HepG2 (cell line): ENCODE results near the gene GZF1. TPM values are rescaled to one million over a fixed set of nuclear protein-coding genes. Genes with fewer than 3 reads are reported as not detected.

Source experiments
- DNMT1 ChIP-seq: sonication (generic); formaldehyde crosslinking; IDR thresholded peaks from 2 replicates; pipeline ENCODE4 v1.5.1; 2020; ENCODE audit warnings: mild to moderate bottlenecking, missing genetic modification reagents
- FOXP1 ChIP-seq, 2 experiments: fragments of 450-650 bp in 1 of 2; IDR thresholded peaks; 2 replicates each; pipeline ENCODE4 v1.6.1; 2017 to 2018; ENCODE audit warnings: antibody characterized with exemption in 1 of 2
- ISX ChIP-seq: sonication (generic); formaldehyde crosslinking; conservative IDR thresholded peaks from 2 replicates; pipeline ENCODE4 v1.5.0; 2020; ENCODE audit warnings: missing genetic modification reagents
- KAT2B ChIP-seq: fragments of 150-350 bp; IDR thresholded peaks from 2 replicates; pipeline ENCODE4 v1.6.1; 2014; ENCODE audit warnings: low read depth, low read length, borderline replicate concordance
- LCORL ChIP-seq, 2 experiments: fragments of 450-650 bp in 1 of 2; sonication (generic) in 1 of 2; formaldehyde crosslinking in 1 of 2; IDR thresholded peaks; 2 replicates each; pipeline versions ENCODE4 v1.5.0 to v1.6.1; 2017 to 2020; ENCODE audit warnings: antibody characterized with exemption in 1 of 2, missing genetic modification reagents in 1 of 2
- NFKBIZ ChIP-seq: IDR thresholded peaks from 2 replicates; pipeline ENCODE4 v1.6.1; 2018; ENCODE audit warnings: missing genetic modification reagents, missing compliant biosample characterization
- NR1H2 ChIP-seq: sonication (generic); formaldehyde crosslinking; IDR thresholded peaks from 2 replicates; pipeline ENCODE4 v1.8.1; 2022; ENCODE audit warnings: low read depth, missing genetic modification reagents, borderline replicate concordance
- PHF21A ChIP-seq: sonication (generic); formaldehyde crosslinking; IDR thresholded peaks from 2 replicates; pipeline ENCODE4 v1.5.0; 2020; ENCODE audit warnings: mild to moderate bottlenecking, missing genetic modification reagents
- RAD21 ChIP-seq: fragments of 450-650 bp; formaldehyde crosslinking; IDR thresholded peaks from 2 replicates; pipeline ENCODE4 v1.5.0; 2020; ENCODE audit warnings: mild to moderate bottlenecking
- REST ChIP-seq, 2 experiments: IDR thresholded peaks; 2 replicates each; pipeline ENCODE4 v1.6.1; 2011 to 2012; ENCODE audit warnings: low read length in 2 of 2, borderline replicate concordance in 1 of 2, low read depth in 1 of 2, mild to moderate bottlenecking in 1 of 2, moderate library complexity in 1 of 2
- SP2 ChIP-seq: sonication (generic); formaldehyde crosslinking; IDR thresholded peaks from 2 replicates; pipeline ENCODE4 v1.5.1; 2020; ENCODE audit warnings: mild to moderate bottlenecking, missing genetic modification reagents
- WIZ ChIP-seq: sonication (generic); formaldehyde crosslinking; IDR thresholded peaks from 2 replicates; pipeline ENCODE4 v1.5.1; 2020; ENCODE audit warnings: mild to moderate bottlenecking, missing genetic modification reagents
- YEATS2 ChIP-seq: sonication (generic); formaldehyde crosslinking; IDR thresholded peaks from 2 replicates; pipeline ENCODE4 v1.4.0; 2020; ENCODE audit warnings: missing genetic modification reagents, borderline replicate concordance
- ZNF207 ChIP-seq: fragments of 450-650 bp; IDR thresholded peaks from 2 replicates; pipeline ENCODE4 v1.6.1; 2016; ENCODE audit warnings: antibody characterized with exemption, borderline replicate concordance
- ZNF562 ChIP-seq: sonication (generic); formaldehyde crosslinking; IDR thresholded peaks from 2 replicates; pipeline ENCODE4 v1.8.0; 2022; ENCODE audit warnings: missing genetic modification reagents, borderline replicate concordance
- ZNF674 ChIP-seq: sonication (generic); formaldehyde crosslinking; IDR thresholded peaks from 2 replicates; pipeline ENCODE4 v1.5.0; 2020; ENCODE audit warnings: low read depth, mild to moderate bottlenecking, missing genetic modification reagents
- ZNF782 ChIP-seq: sonication (generic); formaldehyde crosslinking; IDR thresholded peaks from 2 replicates; pipeline ENCODE4 v1.4.0; 2020; ENCODE audit warnings: missing genetic modification reagents, mild to moderate bottlenecking, borderline replicate concordance
- polyA plus RNA-seq, 8 experiments: library from polyadenylated mRNA; depleted of rRNA in 3 of 8; stranded (reverse) in 7 of 8; unstranded in 1 of 8; fragments of >200 nt; fragmentation: Illumina TruSeq in 4 of 8; extraction: Trizol in 4 of 8; gene quantifications; 2 replicates each; pipeline versions ENCODE4 v1.2.1 to v1.2.3, GENCODE V29; 2011 to 2016; ENCODE audit warnings: low read depth in 4 of 8, missing spikeins in 1 of 8, mixed read lengths in 1 of 8; ENCODE audit not compliant: insufficient read depth in 1 of 8
- total RNA-seq, 5 experiments: library from RNA; depleted of rRNA; stranded (reverse); fragments of >200 nt; fragmentation: Illumina TruSeq; extraction: Trizol; gene quantifications; 2 replicates each; pipeline ENCODE4 v1.2.3, GENCODE V29; 2016; ENCODE audit warnings: low read depth in 1 of 5
- TF ChIP-seq, protein P1 (sequence below): sonication (generic); formaldehyde crosslinking; IDR thresholded peaks from 2 replicates; pipeline ENCODE4 v1.5.1; 2020; ENCODE audit warnings: missing genetic modification reagents, mild to moderate bottlenecking, borderline replicate concordance
- TF ChIP-seq, protein P2 (sequence below): sonication (generic); formaldehyde crosslinking; IDR thresholded peaks from 2 replicates; pipeline ENCODE4 v1.4.0; 2020; ENCODE audit warnings: missing genetic modification reagents
- TF ChIP-seq, protein P3 (sequence below): sonication (generic); formaldehyde crosslinking; IDR thresholded peaks from 2 replicates; pipeline ENCODE4 v1.4.0; 2020; ENCODE audit warnings: missing genetic modification reagents

Gene GZF1
- total and polyA plus RNA-seq, 2 of the 13 experiments (the other 11 are each of a cell fraction or from before 2014, with no cell fraction given): 16.9 to 26.0 TPM

DNA sequence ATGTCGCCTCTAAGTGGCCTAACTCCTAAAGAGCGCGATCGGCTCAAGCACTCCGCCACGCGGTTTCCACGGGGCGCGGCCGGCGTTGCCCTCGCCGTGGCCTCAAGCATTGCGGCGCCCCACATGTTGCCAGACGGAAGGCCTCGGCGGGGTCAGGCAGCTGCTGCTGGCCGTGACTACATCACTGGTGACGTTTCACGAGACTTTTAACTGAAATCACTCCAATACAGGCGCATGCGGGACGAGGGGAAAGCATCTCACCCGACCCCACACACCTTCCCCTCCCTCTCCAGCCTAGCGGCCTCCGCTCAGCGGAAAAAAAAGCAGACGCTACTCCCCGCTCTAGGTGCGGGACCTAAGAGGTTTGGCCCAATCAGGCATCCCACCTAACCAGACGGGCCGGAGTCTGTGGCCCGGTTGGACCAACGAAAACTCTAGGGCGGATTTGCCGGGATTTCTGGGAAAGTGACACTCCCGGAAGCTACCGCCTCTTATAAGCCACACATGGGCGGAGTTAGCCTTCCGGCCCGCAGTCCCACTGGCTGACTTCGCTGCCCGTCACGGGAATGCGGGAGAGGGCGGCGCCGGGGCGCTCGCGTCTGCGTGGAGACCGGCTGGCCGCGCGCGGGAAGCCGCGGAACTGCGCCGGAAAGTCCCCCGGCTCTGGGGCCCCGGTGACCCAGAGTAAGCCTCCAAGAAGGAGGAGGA, 11.6 kb upstream of the GZF1 start, which contains the start of gene NXT1 (continued):
- TF ChIP-seq, protein P1, sequence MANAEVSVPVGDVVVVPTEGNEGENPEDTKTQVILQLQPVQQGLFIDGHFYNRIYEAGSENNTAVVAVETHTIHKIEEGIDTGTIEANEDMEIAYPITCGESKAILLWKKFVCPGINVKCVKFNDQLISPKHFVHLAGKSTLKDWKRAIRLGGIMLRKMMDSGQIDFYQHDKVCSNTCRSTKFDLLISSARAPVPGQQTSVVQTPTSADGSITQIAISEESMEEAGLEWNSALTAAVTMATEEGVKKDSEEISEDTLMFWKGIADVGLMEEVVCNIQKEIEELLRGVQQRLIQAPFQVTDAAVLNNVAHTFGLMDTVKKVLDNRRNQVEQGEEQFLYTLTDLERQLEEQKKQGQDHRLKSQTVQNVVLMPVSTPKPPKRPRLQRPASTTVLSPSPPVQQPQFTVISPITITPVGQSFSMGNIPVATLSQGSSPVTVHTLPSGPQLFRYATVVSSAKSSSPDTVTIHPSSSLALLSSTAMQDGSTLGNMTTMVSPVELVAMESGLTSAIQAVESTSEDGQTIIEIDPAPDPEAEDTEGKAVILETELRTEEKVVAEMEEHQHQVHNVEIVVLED: peak; percentile 92
- no peak for TF ChIP-seq ZNF674 (CRISPR knock-in tag)
- peak; percentile 81 for TF ChIP-seq YEATS2 (CRISPR knock-in tag)
- TF ChIP-seq DNMT1 (CRISPR knock-in tag): peak; percentile 92
- peak; percentile 97 for TF ChIP-seq PHF21A (CRISPR knock-in tag)
- no peak; the same call in none of the 2 replicates for TF ChIP-seq WIZ (CRISPR knock-in tag)
- TF ChIP-seq, protein P2, sequence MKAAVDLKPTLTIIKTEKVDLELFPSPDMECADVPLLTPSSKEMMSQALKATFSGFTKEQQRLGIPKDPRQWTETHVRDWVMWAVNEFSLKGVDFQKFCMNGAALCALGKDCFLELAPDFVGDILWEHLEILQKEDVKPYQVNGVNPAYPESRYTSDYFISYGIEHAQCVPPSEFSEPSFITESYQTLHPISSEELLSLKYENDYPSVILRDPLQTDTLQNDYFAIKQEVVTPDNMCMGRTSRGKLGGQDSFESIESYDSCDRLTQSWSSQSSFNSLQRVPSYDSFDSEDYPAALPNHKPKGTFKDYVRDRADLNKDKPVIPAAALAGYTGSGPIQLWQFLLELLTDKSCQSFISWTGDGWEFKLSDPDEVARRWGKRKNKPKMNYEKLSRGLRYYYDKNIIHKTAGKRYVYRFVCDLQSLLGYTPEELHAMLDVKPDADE (CRISPR knock-in tag): 0 out of 2 replicates have a peak, but pooled peaks have one; percentile 90
- no peak for TF ChIP-seq FOXP1 (IDR thresholded peaks at IDR 0.05)
- TF ChIP-seq FOXP1 (CRISPR knock-in tag; IDR thresholded peaks at IDR 0.05): no peak; the same call in 1 of the 2 replicates
- no peak for TF ChIP-seq KAT2B
- TF ChIP-seq NFKBIZ: peak; percentile 47
- peak; percentile 44 for TF ChIP-seq ZNF782 (CRISPR knock-in tag)
- TF ChIP-seq ZNF562 (CRISPR knock-in tag): no peak
- peak in 1 of 2 experiments; percentile 9; a peak in 1 of 4 replicates for TF ChIP-seq REST (IDR thresholded peaks at IDR 0.05; ENCODE audit: borderline replicate concordance in 1 of 2, low read depth in 1 of 2, low read length in 2 of 2)
- peak; percentile 97 for TF ChIP-seq SP2 (CRISPR knock-in tag)
- TF ChIP-seq NR1H2 (CRISPR knock-in tag): peak; percentile 92
- TF ChIP-seq, protein P3, sequence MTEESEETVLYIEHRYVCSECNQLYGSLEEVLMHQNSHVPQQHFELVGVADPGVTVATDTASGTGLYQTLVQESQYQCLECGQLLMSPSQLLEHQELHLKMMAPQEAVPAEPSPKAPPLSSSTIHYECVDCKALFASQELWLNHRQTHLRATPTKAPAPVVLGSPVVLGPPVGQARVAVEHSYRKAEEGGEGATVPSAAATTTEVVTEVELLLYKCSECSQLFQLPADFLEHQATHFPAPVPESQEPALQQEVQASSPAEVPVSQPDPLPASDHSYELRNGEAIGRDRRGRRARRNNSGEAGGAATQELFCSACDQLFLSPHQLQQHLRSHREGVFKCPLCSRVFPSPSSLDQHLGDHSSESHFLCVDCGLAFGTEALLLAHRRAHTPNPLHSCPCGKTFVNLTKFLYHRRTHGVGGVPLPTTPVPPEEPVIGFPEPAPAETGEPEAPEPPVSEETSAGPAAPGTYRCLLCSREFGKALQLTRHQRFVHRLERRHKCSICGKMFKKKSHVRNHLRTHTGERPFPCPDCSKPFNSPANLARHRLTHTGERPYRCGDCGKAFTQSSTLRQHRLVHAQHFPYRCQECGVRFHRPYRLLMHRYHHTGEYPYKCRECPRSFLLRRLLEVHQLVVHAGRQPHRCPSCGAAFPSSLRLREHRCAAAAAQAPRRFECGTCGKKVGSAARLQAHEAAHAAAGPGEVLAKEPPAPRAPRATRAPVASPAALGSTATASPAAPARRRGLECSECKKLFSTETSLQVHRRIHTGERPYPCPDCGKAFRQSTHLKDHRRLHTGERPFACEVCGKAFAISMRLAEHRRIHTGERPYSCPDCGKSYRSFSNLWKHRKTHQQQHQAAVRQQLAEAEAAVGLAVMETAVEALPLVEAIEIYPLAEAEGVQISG: peak; percentile 93
- no peak for TF ChIP-seq LCORL (IDR thresholded peaks at IDR 0.05)
- TF ChIP-seq LCORL (CRISPR knock-in tag; IDR thresholded peaks at IDR 0.05): peak; percentile 80
- TF ChIP-seq ZNF207: no peak
- TF ChIP-seq RAD21 (CRISPR knock-in tag): peak; percentile 46; the same call in 1 of the 2 replicates
- no peak; the same call in 1 of the 2 replicates for TF ChIP-seq ISX (CRISPR knock-in tag)
